ENCODE results near the gene PCDHA9. TPM values are rescaled to one million over a fixed set of nuclear protein-coding genes. Genes with fewer than 3 reads are reported as not detected.
"Not testable (repeated sequence)": the region's sequence is repeated elsewhere in the genome, so short reads cannot be mapped to it uniquely, and the experiment has no call there.

Gene PCDHA9
- total RNA-seq (2013; cell fraction: nucleolus; rRNA removed) = 0.07 TPM in 1 of 2 replicates, not detected in the other
- total RNA-seq (2014; rRNA removed) (0.05 and 0.06 TPM in 2 replicates), total RNA-seq (2014; rRNA removed; fragmentation: Illumina TruSeq; extraction: Trizol) (not detected in 2 replicates), total RNA-seq (2021) (not detected in 2 replicates), polyA plus RNA-seq (2011; rRNA removed) (not detected in 2 replicates), polyA plus RNA-seq (2014; fragmentation: Illumina TruSeq; extraction: Trizol) (not detected in 2 replicates), polyA plus RNA-seq (2014; fragmentation: Nextera tagmentation; extraction: Ambion mirVana) (not detected), polyA plus RNA-seq (2014; rRNA removed) (0.01 TPM in 1 of 2 replicates, not detected in the other), polyA plus RNA-seq (2016; fragmentation: Nextera tagmentation; extraction: Ambion mirVana) (under 1 TPM in 1 of 2 experiments, not detected in 1; 0.03 TPM), polyA minus RNA-seq (2011; rRNA and poly(A)+ RNA removed) (not detected in 2 replicates), Bru-seq, nascent RNA (not detected), BruChase-seq, experiment 1, labeled RNA remaining after a 6-hour chase (percentile 11 among the genes with signal in this experiment), BruChase-seq, experiment 2, labeled RNA remaining after a 2-hour chase (not detected)
- 0.09 TPM for polyA plus RNA-seq (2011; ENCODE audit: low read depth)
- not detected in 2 replicates for polyA plus RNA-seq (2011; cell fraction: cytosol; rRNA removed)
- not detected in 2 replicates for polyA plus RNA-seq (2011; cell fraction: nucleus; rRNA removed)
- 0.07 and 0.11 TPM in 2 replicates for polyA plus RNA-seq (2012)
- not detected in 2 replicates for polyA minus RNA-seq (2011; cell fraction: cytosol; rRNA and poly(A)+ RNA removed)
- under 0.01 TPM in 1 of 2 replicates, not detected in the other for polyA minus RNA-seq (2011; cell fraction: nucleus; rRNA and poly(A)+ RNA removed)
- long read RNA-seq, experiment 1 = 0 reads
- long read RNA-seq, experiment 2 = 0 reads

- in situ Hi-C loops (cut with MboI); H3K4me2 ChIP-seq (ENCODE audit: control insufficient read depth, insufficient read depth); H3K9ac ChIP-seq (ENCODE audit: control insufficient read depth, insufficient read depth, low read length); DNase-seq (ENCODE audit: low read depth, low spot score); H3K36me3 ChIP-seq (ENCODE audit: control insufficient read depth in 2 of 2, insufficient read depth in 2 of 2, low read length in 1 of 2); H3K27ac ChIP-seq (ENCODE audit: control insufficient read depth, insufficient read depth); H4K20me1 ChIP-seq (ENCODE audit: control insufficient read depth, insufficient read depth); POLR2A ChIA-PET; H3K4me3 ChIP-seq; BruUV-seq (replicated peaks); H2AFZ ChIP-seq (ENCODE audit: control insufficient read depth, low read depth, low read length); CTCF ChIA-PET; ATAC-seq; intact Hi-C loops (cut with micrococcal nuclease; ENCODE audit: unreplicated experiment); H3K79me2 ChIP-seq (ENCODE audit: control insufficient read depth, insufficient read depth, low read length); SMC1A ChIA-PET (ENCODE audit: uncharacterized antibody, unreplicated experiment); RAD21 ChIA-PET (ENCODE audit: unreplicated experiment); H3K4me1 ChIP-seq (ENCODE audit: control insufficient read depth, insufficient read depth, low read length); FAIRE-seq; H3K27me3 ChIP-seq (replicated peaks in 1 of 2; ENCODE audit: control insufficient read depth in 2 of 2, insufficient read depth in 2 of 2, low read length in 1 of 2); H3K9me3 ChIP-seq (replicated peaks; ENCODE audit: control insufficient read depth, insufficient read depth, low read length): not testable (repeated sequence)
- 60% methylated on average over 24 of the region's 48 CpGs for WGBS (ENCODE audit: insufficient coverage, insufficient replicate concordance, low lambda C conversion rate, missing lambda C conversion rate)
Measured at GRCh38 chr5:140848139-140849102, at the start of gene PCDHA9. Gene PCDHA9 (plus strand): TSS chr5:140848382. CDS start chr5:140848496, 114 bp downstream.

DNA sequence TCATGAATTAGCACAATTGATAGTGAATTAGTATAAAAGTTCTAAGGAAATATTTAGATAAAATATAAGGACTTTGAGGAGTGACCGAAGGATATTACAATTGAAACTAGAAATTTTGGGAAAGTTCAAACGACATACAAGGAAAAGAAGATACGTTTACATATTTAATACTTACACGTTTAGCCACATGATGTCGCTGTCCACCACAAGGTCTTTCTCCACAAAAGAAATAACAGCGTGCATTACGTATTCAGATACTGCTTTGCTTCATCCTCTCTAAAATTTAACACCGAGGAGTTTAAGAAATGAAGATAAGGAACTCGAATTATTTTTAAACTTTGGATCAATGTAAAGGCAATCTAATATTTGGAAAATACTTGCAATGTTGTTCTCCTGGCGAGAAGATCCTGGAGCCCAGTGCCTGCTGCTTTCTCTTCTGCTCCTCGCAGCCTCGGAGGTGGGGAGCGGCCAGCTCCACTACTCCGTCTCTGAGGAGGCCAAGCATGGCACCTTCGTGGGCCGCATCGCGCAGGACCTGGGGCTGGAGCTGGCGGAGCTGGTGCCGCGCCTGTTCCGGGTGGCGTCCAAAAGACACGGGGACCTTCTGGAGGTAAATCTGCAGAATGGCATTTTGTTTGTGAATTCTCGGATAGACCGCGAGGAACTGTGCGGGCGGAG is 47.2 kb upstream of the PCDHA9 start, which contains the start of gene PCDHA3:
Gene PCDHA3 (plus strand): TSS at position 242 of the 678 bp plus-strand sequence.
- no peak within 1 kb of the TSS for H3K9ac ChIP-seq (ENCODE audit: control insufficient read depth, insufficient read depth, low read length)
- ChIA-PET RAD21 (ENCODE audit: unreplicated experiment) (no interaction called here), CTCF (no interaction called here), SMC1A (ENCODE audit: uncharacterized antibody, unreplicated experiment) (no interaction called here), POLR2A (no interaction called here)
- intact Hi-C loops (cut with micrococcal nuclease; ENCODE audit: unreplicated experiment) (no loop called here), in situ Hi-C loops (cut with MboI) (loop anchor here (25.0 kb wide), 1 partner anchor 761 kb away; no protein-coding TSS in a partner anchor)
- peaks cover 1% of the 10 kb centered on the region; the same call in 2 of the 3 replicates for H3K9me3 ChIP-seq (replicated peaks; ENCODE audit: control insufficient read depth, insufficient read depth, low read length)
- H3K4me2 ChIP-seq (ENCODE audit: control insufficient read depth, insufficient read depth) = no peak within 1 kb of the TSS
- no peaks in the 10 kb centered on the region for H3K27me3 ChIP-seq (replicated peaks in 1 of 2; ENCODE audit: control insufficient read depth in 2 of 2, insufficient read depth in 2 of 2, low read length in 1 of 2)
- ATAC-seq (no peak), DNase-seq (ENCODE audit: low read depth, low spot score) (no peak), FAIRE-seq (no peak)
- H3K36me3 ChIP-seq (ENCODE audit: control insufficient read depth in 2 of 2, insufficient read depth in 2 of 2, low read length in 1 of 2) = no peaks in the 10 kb centered on the region
- no peak within 1 kb of the TSS for H2AFZ ChIP-seq (ENCODE audit: control insufficient read depth, low read depth, low read length)
- H3K27ac ChIP-seq (ENCODE audit: control insufficient read depth, insufficient read depth) = no peak within 1 kb of the TSS
- no peak within 1 kb of the TSS for H3K4me3 ChIP-seq
- 66% methylated on average over 29 of the region's 29 CpGs for WGBS (ENCODE audit: insufficient coverage, insufficient replicate concordance, low lambda C conversion rate, missing lambda C conversion rate)
- H4K20me1 ChIP-seq (ENCODE audit: control insufficient read depth, insufficient read depth) = no peaks in the 10 kb centered on the region
- no peaks in the 10 kb centered on the region for H3K4me1 ChIP-seq (ENCODE audit: control insufficient read depth, insufficient read depth, low read length)
- no peaks in the 10 kb centered on the region for H3K79me2 ChIP-seq (ENCODE audit: control insufficient read depth, insufficient read depth, low read length)
- no TSS peak for BruUV-seq (replicated peaks)
- TF ChIP-seq ZNF207 (IDR thresholded peaks at IDR 0.05; ENCODE audit: borderline replicate concordance) = no peak
- TF ChIP-seq LARP7 (IDR thresholded peaks at IDR 0.05) = no peak
- no peak for TF ChIP-seq BMI1 (IDR thresholded peaks at IDR 0.05; ENCODE audit: borderline replicate concordance)
- TF ChIP-seq SREBF2 (IDR thresholded peaks at IDR 0.05; ENCODE audit: low read length) = no peak
- no peak for TF ChIP-seq ATF7 (IDR thresholded peaks at IDR 0.05; ENCODE audit: low read depth)
- TF ChIP-seq, protein P1, sequence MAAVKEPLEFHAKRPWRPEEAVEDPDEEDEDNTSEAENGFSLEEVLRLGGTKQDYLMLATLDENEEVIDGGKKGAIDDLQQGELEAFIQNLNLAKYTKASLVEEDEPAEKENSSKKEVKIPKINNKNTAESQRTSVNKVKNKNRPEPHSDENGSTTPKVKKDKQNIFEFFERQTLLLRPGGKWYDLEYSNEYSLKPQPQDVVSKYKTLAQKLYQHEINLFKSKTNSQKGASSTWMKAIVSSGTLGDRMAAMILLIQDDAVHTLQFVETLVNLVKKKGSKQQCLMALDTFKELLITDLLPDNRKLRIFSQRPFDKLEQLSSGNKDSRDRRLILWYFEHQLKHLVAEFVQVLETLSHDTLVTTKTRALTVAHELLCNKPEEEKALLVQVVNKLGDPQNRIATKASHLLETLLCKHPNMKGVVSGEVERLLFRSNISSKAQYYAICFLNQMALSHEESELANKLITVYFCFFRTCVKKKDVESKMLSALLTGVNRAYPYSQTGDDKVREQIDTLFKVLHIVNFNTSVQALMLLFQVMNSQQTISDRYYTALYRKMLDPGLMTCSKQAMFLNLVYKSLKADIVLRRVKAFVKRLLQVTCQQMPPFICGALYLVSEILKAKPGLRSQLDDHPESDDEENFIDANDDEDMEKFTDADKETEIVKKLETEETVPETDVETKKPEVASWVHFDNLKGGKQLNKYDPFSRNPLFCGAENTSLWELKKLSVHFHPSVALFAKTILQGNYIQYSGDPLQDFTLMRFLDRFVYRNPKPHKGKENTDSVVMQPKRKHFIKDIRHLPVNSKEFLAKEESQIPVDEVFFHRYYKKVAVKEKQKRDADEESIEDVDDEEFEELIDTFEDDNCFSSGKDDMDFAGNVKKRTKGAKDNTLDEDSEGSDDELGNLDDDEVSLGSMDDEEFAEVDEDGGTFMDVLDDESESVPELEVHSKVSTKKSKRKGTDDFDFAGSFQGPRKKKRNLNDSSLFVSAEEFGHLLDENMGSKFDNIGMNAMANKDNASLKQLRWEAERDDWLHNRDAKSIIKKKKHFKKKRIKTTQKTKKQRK (IDR thresholded peaks at IDR 0.05; ENCODE audit: low read depth, low read length) = no peak

Data from GM12878 (cell line).